ENCODE data around the gene TMEM178A. TPM values are rescaled to one million over a fixed set of nuclear protein-coding genes. Genes with fewer than 3 reads are reported as not detected.
A peak's percentile ranks its signal among the peaks of the same experiment; 100 is the strongest.

The TMEM178A gene
- polyA plus RNA-seq, 1 donor = 7.3 TPM

GRCh38 chr2:39661826-39662225 lies 3.9 kb upstream of the TMEM178A start:
- no peaks in the 10 kb centered on the region for H3K9me3 ChIP-seq (ENCODE audit: control insufficient read depth, low read depth, low read length)
- WGBS (ENCODE audit: insufficient coverage, low lambda C conversion rate) = 40% methylated on average over 1 of the region's 1 CpG

GRCh38 chr2:39663187-39663930 lies 2.4 kb upstream of the TMEM178A start:
- H3K36me3 ChIP-seq (ENCODE audit: control insufficient read depth, insufficient read depth, low read length) = no peaks in the 10 kb centered on the region
- H3K9me3 ChIP-seq (ENCODE audit: control insufficient read depth, low read depth, low read length) = no peaks in the 10 kb centered on the region
- H3K27ac ChIP-seq (ENCODE audit: low read length) = no peak overlapping the region
- peaks cover 34% of the 10 kb centered on the region for H3K27me3 ChIP-seq (ENCODE audit: control insufficient read depth, insufficient read depth, low read length)
- no peak for DNase-seq
- WGBS (ENCODE audit: insufficient coverage, low lambda C conversion rate) = no CpG with 5 or more reads among the region's 2 CpGs
- H3K4me1 ChIP-seq (ENCODE audit: control insufficient read depth, insufficient read depth, low read length) = peaks cover 7% of the 10 kb centered on the region
- no peak overlapping the region for H3K4me3 ChIP-seq (ENCODE audit: low read length)

More at GRCh38 chr2:39661826-39662225, 3.9 kb upstream of the TMEM178A start:
- Histone ChIP-seq H3K27ac (ENCODE audit: low read length) (no peak overlapping the region), H3K27me3 (ENCODE audit: control insufficient read depth, insufficient read depth, low read length) (peaks cover 20% of the 10 kb centered on the region), H3K4me3 (ENCODE audit: low read length) (no peak overlapping the region), H3K4me1 (ENCODE audit: control insufficient read depth, insufficient read depth, low read length) (peaks cover 5% of the 10 kb centered on the region), H3K36me3 (ENCODE audit: control insufficient read depth, insufficient read depth, low read length) (no peaks in the 10 kb centered on the region)
- no peak for DNase-seq

DNA sequence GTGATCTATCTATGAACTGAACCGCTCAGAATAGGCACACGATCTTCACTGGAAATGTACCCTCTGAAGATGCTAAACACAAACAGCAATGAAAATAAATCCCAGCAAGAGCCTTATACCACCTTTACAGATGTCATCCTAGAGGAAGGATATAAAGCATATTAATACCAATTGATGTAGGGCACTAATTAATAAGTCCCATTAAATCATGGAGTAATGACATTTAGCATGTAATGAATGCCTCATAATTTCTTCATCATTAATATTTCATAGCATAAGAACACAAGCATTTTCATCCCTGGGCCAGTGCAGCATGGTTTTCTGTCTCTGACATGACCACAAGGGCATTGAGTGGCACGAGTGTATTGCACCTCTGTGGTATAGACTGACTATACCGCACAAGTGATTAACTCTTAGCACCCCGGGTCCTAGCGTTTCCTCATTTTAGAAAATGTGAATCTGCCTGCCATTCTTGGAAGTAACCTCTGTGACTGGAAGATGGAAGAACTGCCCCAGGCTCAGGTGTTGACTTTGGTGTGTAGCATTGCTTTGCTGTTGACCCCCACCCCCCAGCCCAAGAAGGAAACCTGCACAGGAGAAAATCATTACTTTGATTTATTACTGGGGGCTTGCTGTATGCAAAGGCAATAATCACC lies 1.4 kb upstream of the TMEM178A start:
- no peaks in the 10 kb centered on the region for H3K9me3 ChIP-seq (ENCODE audit: control insufficient read depth, low read depth, low read length)
- no peak overlapping the region for H3K4me3 ChIP-seq (ENCODE audit: low read length)
- H3K4me1 ChIP-seq (ENCODE audit: control insufficient read depth, insufficient read depth, low read length) = peaks cover 7% of the 10 kb centered on the region
- DNase-seq = no peak
- H3K27me3 ChIP-seq (ENCODE audit: control insufficient read depth, insufficient read depth, low read length) = peaks cover 42% of the 10 kb centered on the region
- H3K36me3 ChIP-seq (ENCODE audit: control insufficient read depth, insufficient read depth, low read length) = no peaks in the 10 kb centered on the region
- no peak overlapping the region for H3K27ac ChIP-seq (ENCODE audit: low read length)
- WGBS (ENCODE audit: insufficient coverage, low lambda C conversion rate) = no CpG with 5 or more reads among the region's 6 CpGs

GRCh38 chr2:39664888-39665591 lies 677 bp upstream of the TMEM178A start:
- H3K4me1 ChIP-seq (ENCODE audit: control insufficient read depth, insufficient read depth, low read length) = peaks cover 7% of the 10 kb centered on the region
- no peaks in the 10 kb centered on the region for H3K9me3 ChIP-seq (ENCODE audit: control insufficient read depth, low read depth, low read length)
- no peak overlapping the region for H3K4me3 ChIP-seq (ENCODE audit: low read length)
- H3K27me3 ChIP-seq (ENCODE audit: control insufficient read depth, insufficient read depth, low read length) = peaks cover 46% of the 10 kb centered on the region
- peak in 1 of 2 donors; percentile 27 for DNase-seq
- no peak overlapping the region for H3K27ac ChIP-seq (ENCODE audit: low read length)
- 0% methylated on average over 2 of the region's 26 CpGs for WGBS (ENCODE audit: insufficient coverage, low lambda C conversion rate)
- no peaks in the 10 kb centered on the region for H3K36me3 ChIP-seq (ENCODE audit: control insufficient read depth, insufficient read depth, low read length)

DNA sequence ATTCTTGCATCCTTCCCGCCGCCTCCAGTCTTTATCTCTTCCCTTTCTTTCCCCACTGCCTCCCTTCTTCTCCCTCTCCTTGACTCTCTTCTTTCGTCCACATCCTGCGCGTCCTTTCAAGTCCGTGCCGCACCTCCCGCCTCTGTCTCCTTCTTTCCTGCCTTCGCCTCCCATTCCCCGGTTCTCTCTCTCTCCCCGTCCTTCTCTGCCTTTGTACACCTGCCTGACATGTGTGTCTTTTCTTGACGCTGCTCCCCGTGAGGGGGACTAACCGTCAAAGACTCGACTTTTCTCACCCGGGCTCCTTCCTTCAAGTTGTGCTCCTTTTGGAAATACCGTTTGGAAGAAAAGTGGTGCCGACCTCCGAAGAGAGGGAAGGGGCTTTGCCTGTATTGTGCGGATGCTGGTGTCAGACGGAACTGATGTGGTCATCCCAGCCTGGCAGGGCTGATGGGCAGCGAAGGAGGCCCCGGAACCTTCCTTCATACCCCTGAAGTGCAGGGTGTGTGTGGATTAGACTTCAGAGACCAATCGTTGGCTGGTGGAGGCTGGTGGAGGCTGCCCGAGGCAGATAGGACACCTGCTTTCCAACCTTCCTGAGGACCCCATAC lies 879 bp downstream of the TMEM178A start:
- H3K27me3 ChIP-seq (ENCODE audit: control insufficient read depth, insufficient read depth, low read length) = peaks cover 46% of the 10 kb centered on the region

GRCh38 chr2:39667104-39667885 lies 1.6 kb downstream of the TMEM178A start:
- Histone ChIP-seq H3K27me3 (ENCODE audit: control insufficient read depth, insufficient read depth, low read length) (peaks cover 46% of the 10 kb centered on the region), H3K27ac (ENCODE audit: low read length) (no peak overlapping the region), H3K4me3 (ENCODE audit: low read length) (peak overlapping the region; percentile 34), H3K36me3 (ENCODE audit: control insufficient read depth, insufficient read depth, low read length) (no peaks in the 10 kb centered on the region), H3K9me3 (ENCODE audit: control insufficient read depth, low read depth, low read length) (no peaks in the 10 kb centered on the region), H3K4me1 (ENCODE audit: control insufficient read depth, insufficient read depth, low read length) (peaks cover 7% of the 10 kb centered on the region)
- whole genome bisulfite sequencing (ENCODE audit: insufficient coverage, low lambda C conversion rate) = 17% methylated on average over 1 of the region's 7 CpGs
- no peak for DNase-seq

More for the DNA sequence above, 879 bp downstream of the TMEM178A start:
- Histone ChIP-seq H3K9me3 (ENCODE audit: control insufficient read depth, low read depth, low read length) (no peaks in the 10 kb centered on the region), H3K4me3 (ENCODE audit: low read length) (peak overlapping the region; percentile 34), H3K36me3 (ENCODE audit: control insufficient read depth, insufficient read depth, low read length) (no peaks in the 10 kb centered on the region), H3K27ac (ENCODE audit: low read length) (no peak overlapping the region), H3K4me1 (ENCODE audit: control insufficient read depth, insufficient read depth, low read length) (peaks cover 7% of the 10 kb centered on the region)
- peak in 1 of 2 donors; percentile 14 for DNase-seq
- WGBS (ENCODE audit: insufficient coverage, low lambda C conversion rate) = 3% methylated on average over 6 of the region's 25 CpGs

DNA sequence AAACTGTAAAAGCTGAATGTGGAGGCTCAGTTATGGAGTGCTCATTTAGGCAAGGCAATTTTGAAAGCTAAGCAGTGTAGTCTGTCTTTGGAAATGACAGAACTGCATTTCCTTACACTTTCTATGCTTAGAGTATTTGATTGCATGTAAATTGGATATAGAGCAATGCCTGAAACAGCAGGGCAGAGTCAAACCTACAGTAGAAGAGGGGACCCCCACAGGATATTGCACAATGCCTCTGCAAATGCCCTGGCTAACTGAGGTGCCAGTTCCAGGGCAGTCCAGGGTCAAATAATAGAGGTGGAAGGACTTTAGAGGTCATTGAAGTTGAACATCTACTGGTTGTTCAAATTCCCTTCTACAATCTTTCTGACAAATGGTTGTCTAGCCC lies 2.2 kb downstream of the TMEM178A start:
- H3K9me3 ChIP-seq (ENCODE audit: control insufficient read depth, low read depth, low read length) = no peaks in the 10 kb centered on the region
- H3K27me3 ChIP-seq (ENCODE audit: control insufficient read depth, insufficient read depth, low read length) = peaks cover 46% of the 10 kb centered on the region
- H3K27ac ChIP-seq (ENCODE audit: low read length) = no peak overlapping the region
- peaks cover 7% of the 10 kb centered on the region for H3K4me1 ChIP-seq (ENCODE audit: control insufficient read depth, insufficient read depth, low read length)
- H3K36me3 ChIP-seq (ENCODE audit: control insufficient read depth, insufficient read depth, low read length) = no peaks in the 10 kb centered on the region
- H3K4me3 ChIP-seq (ENCODE audit: low read length) = no peak overlapping the region
- DNase-seq = no peak

- no peak overlapping the region for H3K4me3 ChIP-seq (ENCODE audit: low read length)
- no peak for DNase-seq
- H3K27ac ChIP-seq (ENCODE audit: low read length) = no peak overlapping the region
- H3K9me3 ChIP-seq (ENCODE audit: control insufficient read depth, low read depth, low read length) = no peaks in the 10 kb centered on the region
- no peaks in the 10 kb centered on the region for H3K36me3 ChIP-seq (ENCODE audit: control insufficient read depth, insufficient read depth, low read length)
- WGBS (ENCODE audit: insufficient coverage, low lambda C conversion rate) = no CpG with 5 or more reads among the region's 1 CpG
- peaks cover 7% of the 10 kb centered on the region for H3K4me1 ChIP-seq (ENCODE audit: control insufficient read depth, insufficient read depth, low read length)
- H3K27me3 ChIP-seq (ENCODE audit: control insufficient read depth, insufficient read depth, low read length) = peaks cover 46% of the 10 kb centered on the region
These were observed 2.9 kb downstream of the TMEM178A start for GRCh38 chr2:39668576-39669080.

DNA sequence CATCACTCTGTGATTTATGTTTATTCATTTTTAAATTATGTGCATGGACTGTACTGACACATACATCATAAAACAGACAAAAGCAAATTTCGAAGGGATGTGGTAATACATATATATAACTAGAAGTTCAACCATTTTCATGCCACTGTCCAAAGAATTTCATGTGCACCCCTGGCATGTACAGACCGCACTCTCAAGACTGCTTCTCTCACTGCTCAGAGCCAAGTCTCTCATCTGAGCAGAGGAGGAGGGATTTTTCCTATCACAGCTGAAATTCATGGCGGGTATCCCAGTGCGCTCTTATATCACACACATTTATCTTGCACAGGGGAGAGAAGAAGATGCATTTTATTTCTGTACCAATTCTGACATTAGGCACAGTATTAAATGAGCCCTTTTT lies 5.9 kb downstream of the TMEM178A start:
- H3K27ac ChIP-seq (ENCODE audit: low read length) = no peak overlapping the region
- whole genome bisulfite sequencing (ENCODE audit: insufficient coverage, low lambda C conversion rate) = no CpG with 5 or more reads among the region's 4 CpGs
- H3K4me3 ChIP-seq (ENCODE audit: low read length) = no peak overlapping the region
- no peak for DNase-seq
- peaks cover 29% of the 10 kb centered on the region for H3K27me3 ChIP-seq (ENCODE audit: control insufficient read depth, insufficient read depth, low read length)
- peaks cover 5% of the 10 kb centered on the region for H3K4me1 ChIP-seq (ENCODE audit: control insufficient read depth, insufficient read depth, low read length)
- H3K9me3 ChIP-seq (ENCODE audit: control insufficient read depth, low read depth, low read length) = no peaks in the 10 kb centered on the region
- H3K36me3 ChIP-seq (ENCODE audit: control insufficient read depth, insufficient read depth, low read length) = no peaks in the 10 kb centered on the region
